Activated CD8-positive, alpha-beta T cell treated with anti-CD3 and anti-CD28 coated beads for 36 hours (primary cell): ENCODE results near the gene BLACAT1. TPM values are rescaled to one million over a fixed set of nuclear protein-coding genes. Genes with fewer than 3 reads are reported as not detected.

Experiments used
- ATAC-seq: fragments of 200-7000 bp; cut with Tn5 transposase; one replicate; pipeline ENCODE4 v1.10.0; 2021; ENCODE audit warnings: mild to moderate bottlenecking, moderate library complexity
- CTCF ChIA-PET: fragments of 350-600 bp; sonication (Branson Sonifier 250); formaldehyde crosslinking; loops from one replicate; lab custom pipeline; 2021; ENCODE audit warnings: antibody characterized with exemption; lab: Charles Lee
- POLR2A ChIA-PET: fragments of 350-600 bp; sonication (Branson Sonifier 250); formaldehyde crosslinking; loops from one replicate; lab custom pipeline; 2021; ENCODE audit warnings: antibody characterized with exemption; lab: Charles Lee
- DNase-seq: peaks from one replicate; pipeline ENCODE4 v3.0.0-alpha.2; 2020
- H3K27ac Mint-ChIP-seq: one replicate; pipeline ENCODE4 v1.8.0; 2021; ENCODE audit warnings: mild to moderate bottlenecking, mixed read lengths
- H3K27me3 Mint-ChIP-seq: one replicate; pipeline ENCODE4 v1.8.0; 2021; ENCODE audit warnings: mixed read lengths
- H3K36me3 Mint-ChIP-seq: one replicate; pipeline ENCODE4 v1.8.0; 2021; ENCODE audit warnings: low read depth, mixed read lengths
- H3K4me1 Mint-ChIP-seq: one replicate; pipeline ENCODE4 v1.8.0; 2021; ENCODE audit warnings: low read depth, mixed read lengths
- H3K4me3 Mint-ChIP-seq: one replicate; pipeline ENCODE4 v1.8.0; 2021; ENCODE audit warnings: mild to moderate bottlenecking, moderate library complexity, mixed read lengths
- H3K9me3 Mint-ChIP-seq: one replicate; pipeline ENCODE4 v1.8.0; 2021; ENCODE audit warnings: mixed read lengths
- intact Hi-C: fragments of 100-400 bp; cut with micrococcal nuclease; formaldehyde crosslinking; loops from one replicate; pipeline ENCODE4 v1.10.0; 2022
- total RNA-seq, 2 experiments: library from RNA; stranded (reverse); gene quantifications; one replicate each; pipeline ENCODE4 v1.2.3, GENCODE V29; 2021
- TF ChIP-seq, protein P1 (sequence below): fragments of 200-600 bp; IDR thresholded peaks from one replicate; pipeline ENCODE4 v1.8.0; 2022; ENCODE audit warnings: antibody characterized with exemption, mild to moderate bottlenecking

BLACAT1 gene
- total RNA-seq, 2 experiments from 2014 or later, result 0.13 TPM; not detected in 1

DNA sequence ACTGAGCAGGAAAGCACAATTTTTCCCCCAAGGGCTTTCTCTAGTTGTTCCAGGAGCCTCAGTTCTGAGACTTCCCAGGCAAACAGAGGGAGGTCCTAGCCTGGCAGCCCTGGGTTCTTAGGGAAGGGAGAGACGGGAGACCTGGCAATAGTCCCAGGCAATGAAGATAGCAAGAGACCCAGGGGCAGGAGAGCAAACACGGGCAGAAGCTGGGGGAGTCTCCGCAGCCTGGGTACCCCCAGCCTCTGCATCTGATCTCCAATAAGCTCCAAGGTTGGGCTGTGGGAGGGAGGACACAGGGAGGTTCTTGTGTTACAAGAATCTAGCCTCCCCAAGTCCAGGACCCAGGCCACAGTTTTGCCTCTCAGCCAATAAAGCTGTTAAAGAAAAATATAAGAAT is 2.4 kb downstream of the BLACAT1 start:
- no peak overlapping the region for H3K4me3 Mint-ChIP-seq
- no peaks in the 10 kb centered on the region for H3K9me3 Mint-ChIP-seq
- peaks cover 15% of the 10 kb centered on the region for H3K4me1 Mint-ChIP-seq
- POLR2A ChIA-PET, result no interaction called here
- TF ChIP-seq, protein P1, sequence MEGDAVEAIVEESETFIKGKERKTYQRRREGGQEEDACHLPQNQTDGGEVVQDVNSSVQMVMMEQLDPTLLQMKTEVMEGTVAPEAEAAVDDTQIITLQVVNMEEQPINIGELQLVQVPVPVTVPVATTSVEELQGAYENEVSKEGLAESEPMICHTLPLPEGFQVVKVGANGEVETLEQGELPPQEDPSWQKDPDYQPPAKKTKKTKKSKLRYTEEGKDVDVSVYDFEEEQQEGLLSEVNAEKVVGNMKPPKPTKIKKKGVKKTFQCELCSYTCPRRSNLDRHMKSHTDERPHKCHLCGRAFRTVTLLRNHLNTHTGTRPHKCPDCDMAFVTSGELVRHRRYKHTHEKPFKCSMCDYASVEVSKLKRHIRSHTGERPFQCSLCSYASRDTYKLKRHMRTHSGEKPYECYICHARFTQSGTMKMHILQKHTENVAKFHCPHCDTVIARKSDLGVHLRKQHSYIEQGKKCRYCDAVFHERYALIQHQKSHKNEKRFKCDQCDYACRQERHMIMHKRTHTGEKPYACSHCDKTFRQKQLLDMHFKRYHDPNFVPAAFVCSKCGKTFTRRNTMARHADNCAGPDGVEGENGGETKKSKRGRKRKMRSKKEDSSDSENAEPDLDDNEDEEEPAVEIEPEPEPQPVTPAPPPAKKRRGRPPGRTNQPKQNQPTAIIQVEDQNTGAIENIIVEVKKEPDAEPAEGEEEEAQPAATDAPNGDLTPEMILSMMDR, result no peak
- CTCF ChIA-PET, result interaction anchor here (0.9 to 1.4 kb wide), 2 partner anchors 31 to 32 kb away, joined by 3 to 4 read pairs; no protein-coding TSS in a partner anchor
- no peak for DNase-seq
- intact Hi-C loops, result no loop called here
- no peak overlapping the region for H3K27ac Mint-ChIP-seq
- H3K36me3 Mint-ChIP-seq, result no peaks in the 10 kb centered on the region
- peaks cover 45% of the 10 kb centered on the region for H3K27me3 Mint-ChIP-seq
- ATAC-seq, result no peak

DNA sequence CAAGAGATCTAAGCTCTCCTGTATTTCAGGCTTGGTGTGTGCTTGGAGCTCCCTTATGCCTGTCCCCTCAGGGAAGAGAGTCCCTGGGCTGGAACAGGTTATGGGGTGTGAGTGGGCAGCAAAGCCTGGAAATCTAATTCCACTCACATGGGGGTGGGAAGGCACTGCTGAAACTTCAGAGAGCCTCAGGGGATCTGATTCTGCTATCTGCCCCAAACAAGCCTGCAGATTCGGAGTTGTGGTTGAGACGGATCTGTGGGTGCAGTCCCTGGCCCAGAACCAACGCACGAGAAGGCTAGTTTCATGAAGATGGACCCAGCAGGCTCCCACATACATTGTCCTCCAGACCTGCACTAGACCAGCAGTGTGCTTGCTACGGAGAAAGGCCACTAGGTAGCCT is 2.9 kb downstream of the BLACAT1 start:
- ATAC-seq (no peak), DNase-seq (no peak)
- CTCF ChIA-PET, result interaction anchor here (0.9 to 1.4 kb wide), 2 partner anchors 31 to 33 kb away, joined by 3 to 4 read pairs; no protein-coding TSS in a partner anchor
- peaks cover 40% of the 10 kb centered on the region for H3K27me3 Mint-ChIP-seq
- POLR2A ChIA-PET, result interaction anchor here (0.7 kb wide), 1 partner anchor 12 kb away, joined by 3 read pairs; no protein-coding TSS in a partner anchor
- intact Hi-C loops, result no loop called here
- H3K9me3 Mint-ChIP-seq, result no peaks in the 10 kb centered on the region
- no peak overlapping the region for H3K27ac Mint-ChIP-seq
- TF ChIP-seq, protein P1, result no peak
- H3K4me1 Mint-ChIP-seq, result peaks cover 15% of the 10 kb centered on the region
- no peak overlapping the region for H3K4me3 Mint-ChIP-seq
- H3K36me3 Mint-ChIP-seq, result no peaks in the 10 kb centered on the region

DNA sequence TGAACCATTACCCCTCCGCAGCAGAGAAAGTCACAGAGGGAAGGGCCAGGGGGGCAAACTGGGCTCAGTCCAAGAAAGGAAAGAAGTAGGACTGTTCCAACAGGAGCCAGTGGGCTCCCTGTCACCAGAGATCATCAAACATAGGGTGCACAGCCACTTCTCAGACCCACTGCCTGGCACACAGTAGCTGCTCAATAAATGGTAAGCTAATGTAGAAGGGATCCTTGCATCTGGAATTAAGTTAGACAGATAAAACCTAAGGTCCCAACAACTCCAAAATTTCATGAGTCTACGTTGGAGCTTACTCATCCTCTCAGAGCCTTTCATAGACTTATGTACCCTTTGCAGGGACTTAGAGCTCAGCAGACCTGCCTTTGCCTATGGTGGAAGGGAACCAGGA is 3.5 kb downstream of the BLACAT1 start:
- DNase-seq (no peak), ATAC-seq (no peak)
- Mint-ChIP-seq H3K4me3 (no peak overlapping the region), H3K27ac (no peak overlapping the region), H3K9me3 (no peaks in the 10 kb centered on the region), H3K27me3 (peaks cover 35% of the 10 kb centered on the region), H3K36me3 (no peaks in the 10 kb centered on the region), H3K4me1 (peaks cover 13% of the 10 kb centered on the region)
- TF ChIP-seq, protein P1, result no peak
- ChIA-PET POLR2A (interaction anchor here (0.7 kb wide), 1 partner anchor 11 kb away, joined by 3 read pairs; no protein-coding TSS in a partner anchor), CTCF (interaction anchor here (0.6 to 1.4 kb wide), 2 partner anchors 32 to 33 kb away, joined by 3 to 4 read pairs; no protein-coding TSS in a partner anchor)
- intact Hi-C loops, result no loop called here

DNA sequence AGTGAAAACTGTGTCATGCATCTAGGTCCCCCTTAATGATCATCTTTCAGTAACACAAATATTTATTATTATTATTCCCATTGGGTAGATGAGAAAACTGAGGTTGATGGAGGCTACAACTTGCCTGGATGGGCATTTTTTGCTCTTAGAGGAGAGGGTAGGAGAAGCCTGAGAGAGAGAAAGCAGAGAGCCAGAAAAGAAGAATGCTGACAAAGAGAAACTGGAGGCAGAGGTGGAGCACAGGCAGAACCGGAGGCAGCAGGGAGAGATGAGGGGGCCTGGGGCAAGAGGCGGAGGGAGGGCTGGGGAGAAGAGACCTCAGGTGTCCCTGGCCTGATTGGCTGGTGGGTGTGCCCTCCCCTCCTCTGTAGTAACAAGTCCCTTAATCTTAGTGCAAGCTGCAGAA is 4.1 kb downstream of the BLACAT1 start:
- H3K4me3 Mint-ChIP-seq, result no peak overlapping the region
- peaks cover 37% of the 10 kb centered on the region for H3K27me3 Mint-ChIP-seq
- CTCF ChIA-PET, result interaction anchor here (0.6 kb wide), 1 partner anchor 34 kb away, joined by 3 read pairs; no protein-coding TSS in a partner anchor
- H3K4me1 Mint-ChIP-seq, result peaks cover 13% of the 10 kb centered on the region
- ATAC-seq (no peak), DNase-seq (no peak)
- H3K36me3 Mint-ChIP-seq, result no peaks in the 10 kb centered on the region
- H3K9me3 Mint-ChIP-seq, result no peaks in the 10 kb centered on the region
- POLR2A ChIA-PET, result no interaction called here
- TF ChIP-seq, protein P1, result no peak
- H3K27ac Mint-ChIP-seq, result no peak overlapping the region
- intact Hi-C loops, result no loop called here

DNA sequence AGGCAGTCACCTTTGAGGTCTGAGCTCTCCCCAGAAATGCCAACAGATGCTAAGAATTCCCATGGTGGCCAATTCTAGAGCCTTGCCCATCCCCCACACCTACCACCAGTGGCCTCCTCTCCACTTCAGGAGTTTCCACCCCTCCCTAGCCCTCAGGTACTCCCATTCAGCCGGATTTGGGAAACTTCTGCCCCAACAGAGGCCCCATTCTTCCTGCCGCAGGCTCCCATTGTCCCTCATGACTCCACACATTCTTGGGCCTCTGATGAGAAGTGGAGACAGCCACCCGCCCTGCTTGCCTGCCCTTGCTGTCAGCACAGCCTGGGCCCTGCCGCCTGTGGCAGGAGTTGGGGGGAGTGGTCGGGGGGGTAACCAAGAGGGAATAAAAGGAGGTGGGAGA is 4.6 kb downstream of the BLACAT1 start:
- POLR2A ChIA-PET, result no interaction called here
- intact Hi-C loops, result no loop called here
- no peak for ATAC-seq
- Mint-ChIP-seq H3K4me1 (peaks cover 11% of the 10 kb centered on the region), H3K9me3 (no peaks in the 10 kb centered on the region), H3K27ac (no peak overlapping the region), H3K4me3 (no peak overlapping the region), H3K36me3 (no peaks in the 10 kb centered on the region), H3K27me3 (peaks cover 33% of the 10 kb centered on the region)
- CTCF ChIA-PET, result interaction anchor here (0.8 kb wide), 1 partner anchor 115 kb away, joined by 3 read pairs; no protein-coding TSS in a partner anchor
- no peak for DNase-seq
- TF ChIP-seq, protein P1, result no peak
